A673 (cell line): ENCODE data around the gene PHF20. TPM values are rescaled to one million over a fixed set of nuclear protein-coding genes. Genes with fewer than 3 reads are reported as not detected.
A peak's percentile ranks its signal among the peaks of the same experiment; 100 is the strongest.

Source experiments
- BruUV-seq: library from RNA; stranded (reverse); fragments of 400-500 nt; replicated peaks from 2 replicates; lab custom pipeline; 2021; lab: Mats Ljungman, UMichigan
- CTCF ChIA-PET: fragments of 300-600 bp; sonication (Branson Sonifier 250); formaldehyde crosslinking; loops from one replicate; lab custom pipeline; 2022; ENCODE audit warnings: antibody characterized with exemption; lab: Charles Lee
- POLR2A ChIA-PET: fragments of 300-600 bp; sonication (Branson Sonifier 250); formaldehyde crosslinking; loops from one replicate; lab custom pipeline; 2022; ENCODE audit warnings: antibody characterized with exemption; ENCODE audit not compliant: low non-redundant PET; lab: Charles Lee
- DNase-seq: peaks from one replicate; pipeline ENCODE4 v3.0.0-alpha.2; 2015; ENCODE audit warnings: low spot score
- H3K27ac ChIP-seq: fragments of 200-600 bp; sonication (generic); 2 replicates; pipeline ENCODE4 v1.5.1; 2016; ENCODE audit warnings: mixed run types, low read depth, mild to moderate bottlenecking, mixed read lengths, antibody characterized with exemption, low read length; ENCODE audit not compliant: poor library complexity, severe bottlenecking
- H3K27me3 ChIP-seq: fragments of 200-600 bp; sonication (generic); replicated peaks from 2 replicates; pipeline ENCODE4 v1.6.1; 2017; ENCODE audit warnings: mixed run types, low read depth, mild to moderate bottlenecking, mixed read lengths, antibody characterized with exemption, low read length; ENCODE audit not compliant: insufficient read depth, poor library complexity
- H3K36me3 ChIP-seq: fragments of 200-600 bp; sonication (generic); 2 replicates; pipeline ENCODE4 v1.6.1; 2016; ENCODE audit warnings: mixed run types, mild to moderate bottlenecking, mixed read lengths, antibody characterized with exemption, low read length; ENCODE audit not compliant: insufficient read depth, poor library complexity, severe bottlenecking
- H3K4me1 ChIP-seq: fragments of 200-600 bp; sonication (generic); 2 replicates; pipeline ENCODE4 v1.6.1; 2017; ENCODE audit warnings: mixed run types, mild to moderate bottlenecking, mixed read lengths, antibody characterized with exemption, low read length; ENCODE audit not compliant: insufficient read depth, poor library complexity, severe bottlenecking
- H3K4me3 ChIP-seq: fragments of 200-600 bp; sonication (generic); 2 replicates; pipeline ENCODE4 v1.5.1; 2016; ENCODE audit warnings: low read depth, mixed run types, mild to moderate bottlenecking, mixed read lengths, low read length; ENCODE audit not compliant: poor library complexity, severe bottlenecking
- H3K9me3 ChIP-seq: fragments of 200-600 bp; sonication (generic); 2 replicates; pipeline ENCODE4 v1.6.1; 2016; ENCODE audit warnings: mixed run types, low read depth, mild to moderate bottlenecking, mixed read lengths, antibody characterized with exemption, low read length; ENCODE audit not compliant: poor library complexity, severe bottlenecking
- CTCF ChIP-seq: fragments of 300-800, 200-600 bp; sonication (generic); conservative IDR thresholded peaks from 2 replicates; pipeline ENCODE4 v1.5.1; 2017; ENCODE audit warnings: low read depth, mild to moderate bottlenecking, antibody characterized with exemption, low read length, moderate library complexity, mixed read lengths
- EZH2 ChIP-seq: fragments of 200-600 bp; sonication (generic); IDR thresholded peaks from 2 replicates; pipeline ENCODE4 v1.6.1; 2017; ENCODE audit warnings: borderline replicate concordance, low read depth, mild to moderate bottlenecking, mixed read lengths, antibody characterized with exemption, low read length; ENCODE audit not compliant: poor library complexity, severe bottlenecking
- intact Hi-C: fragments of 100-400 bp; cut with micrococcal nuclease; formaldehyde crosslinking; loops from one replicate; pipeline ENCODE4 v1.10.0; 2022; ENCODE audit not compliant: unreplicated experiment
- total RNA-seq: library from RNA; stranded (reverse); gene quantifications from 2 replicates; pipeline ENCODE4 v1.2.3, GENCODE V29; 2021

PHF20 gene
- total RNA-seq, 1 experiment from 2014 or later, result 43.0 TPM

GRCh38 chr20:35988910-35989463 is 217.2 kb downstream of the PHF20 start:
- Histone ChIP-seq H3K9me3 (no peaks in the 10 kb centered on the region), H3K27ac (no peak overlapping the region), H3K36me3 (no peaks in the 10 kb centered on the region), H3K27me3 (no peaks in the 10 kb centered on the region), H3K4me1 (no peaks in the 10 kb centered on the region), H3K4me3 (no peak overlapping the region)
- DNase-seq, result no peak
- CTCF ChIA-PET, result interaction anchor here (0.7 kb wide), 1 partner anchor 533 kb away, joined by 3 read pairs; no protein-coding TSS in a partner anchor
- intact Hi-C loops, result no loop called here
- no TSS peak for BruUV-seq
- POLR2A ChIA-PET, result no interaction called here
- TF ChIP-seq CTCF (no peak), EZH2 (no peak)

DNA sequence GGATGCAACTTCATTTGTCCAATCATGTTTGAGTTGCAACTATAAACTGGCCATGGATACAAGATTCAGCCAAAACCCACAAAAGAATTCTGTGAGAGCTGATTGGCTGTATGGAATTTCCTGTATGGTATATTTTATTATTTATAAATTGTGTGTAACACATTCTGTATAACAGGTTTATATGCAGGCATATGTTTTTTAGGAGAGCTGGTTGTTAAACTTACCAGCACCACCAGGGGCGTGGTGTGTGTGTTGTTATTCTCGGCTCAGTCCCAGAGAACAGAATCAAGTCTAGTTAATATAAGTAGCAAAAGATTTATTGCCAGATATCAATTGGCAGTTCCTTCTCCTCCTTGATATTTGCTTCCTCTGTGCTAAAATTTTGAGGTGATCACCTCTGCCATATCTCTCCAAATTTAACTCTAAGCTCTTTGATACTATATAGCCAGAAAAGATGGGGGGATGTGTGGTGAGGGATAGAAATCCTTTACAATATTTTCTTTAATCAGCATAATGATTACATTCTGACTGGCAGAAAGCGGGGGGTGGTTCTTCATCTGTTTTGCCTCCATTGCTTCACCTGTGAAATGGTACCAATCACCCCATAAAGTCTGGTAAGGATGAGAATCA is 219.4 kb downstream of the PHF20 start:
- no peak overlapping the region for H3K4me3 ChIP-seq
- POLR2A ChIA-PET, result no interaction called here

More for the DNA sequence above, 219.4 kb downstream of the PHF20 start:
- no peaks in the 10 kb centered on the region for H3K27me3 ChIP-seq
- H3K9me3 ChIP-seq, result no peaks in the 10 kb centered on the region
- no peaks in the 10 kb centered on the region for H3K4me1 ChIP-seq
- DNase-seq, result peak; percentile 39
- no TSS peak for BruUV-seq
- no peak overlapping the region for H3K27ac ChIP-seq
- CTCF ChIA-PET, result interaction anchor here (0.5 to 2.1 kb wide), 6 partner anchors 15 to 425 kb away, joined by 3 to 15 read pairs (median 4); partner anchors contain the start of gene SCAND1
- H3K36me3 ChIP-seq, result no peaks in the 10 kb centered on the region
- intact Hi-C loops, result loop anchor here (5.0 to 10.0 kb wide), 2 partner anchors 161 to 444 kb away; partner anchors contain the start of gene EPB41L1
- TF ChIP-seq CTCF (peak; percentile 49), EZH2 (no peak)
